Common myeloid progenitor, CD34-positive (primary cell): ENCODE data around the gene SLC35G3.

Experiments
- CTCF ChIA-PET: fragments of 350-600 bp; sonication (Branson Sonifier 250); formaldehyde crosslinking; loops from one replicate; lab custom pipeline; 2021; ENCODE audit warnings: antibody characterized with exemption; lab: Charles Lee
- POLR2A ChIA-PET: fragments of 350-600 bp; sonication (Branson Sonifier 250); formaldehyde crosslinking; loops from one replicate; lab custom pipeline; 2021; ENCODE audit warnings: antibody characterized with exemption; lab: Charles Lee
- DNase-seq, 3 donors: peaks; one replicate each; pipeline versions ENCODE4 v3.0.0 to v3.0.0-alpha.2; 2013
- H3K27ac ChIP-seq, 2 experiments: 1 replicate in 1 of 2; 2 replicates in 1 of 2; pipeline ENCODE4 v1.7.0; 2013; ENCODE audit warnings: inconsistent platforms in 2 of 2, low read length in 2 of 2, mild to moderate bottlenecking in 2 of 2, low read depth in 1 of 2, moderate library complexity in 1 of 2; ENCODE audit not compliant: severe bottlenecking in 2 of 2, insufficient read depth in 1 of 2, poor library complexity in 1 of 2
- H3K27me3 ChIP-seq, 5 experiments: replicated peaks in 2 of 5; 1 replicate in 3 of 5; 2 replicates in 2 of 5; pipeline versions ENCODE4 v1.6.1 to v1.7.0; 2013; ENCODE audit warnings: low read length in 4 of 5, mild to moderate bottlenecking in 2 of 5, moderate library complexity in 2 of 5, inconsistent platforms in 1 of 5; ENCODE audit not compliant: insufficient read depth in 5 of 5, control insufficient read depth in 4 of 5
- H3K36me3 ChIP-seq, 4 experiments: 1 replicate in 2 of 4; 2 replicates in 2 of 4; pipeline versions ENCODE4 v1.6.1 to v1.7.0; 2013; ENCODE audit warnings: low read length in 3 of 4, control low read depth in 1 of 4, mild to moderate bottlenecking in 1 of 4; ENCODE audit not compliant: control insufficient read depth in 4 of 4, insufficient read depth in 4 of 4
- H3K4me1 ChIP-seq, 4 experiments: 1 replicate in 3 of 4; 2 replicates in 1 of 4; pipeline versions ENCODE4 v1.6.1 to v1.7.1; 2013; ENCODE audit warnings: low read length in 3 of 4, mild to moderate bottlenecking in 3 of 4, control low read depth in 1 of 4, inconsistent platforms in 1 of 4, moderate library complexity in 1 of 4; ENCODE audit not compliant: control insufficient read depth in 4 of 4, insufficient read depth in 4 of 4; ENCODE audit errors: control extremely low read depth in 1 of 4
- H3K4me3 ChIP-seq, 7 experiments: 1 replicate in 4 of 7; 2 replicates in 3 of 7; pipeline versions ENCODE4 v1.5.1 to v1.7.0; 2013; ENCODE audit warnings: mild to moderate bottlenecking in 7 of 7, low read length in 6 of 7, moderate library complexity in 6 of 7, inconsistent platforms in 2 of 7, low read depth in 2 of 7, control low read depth in 1 of 7; ENCODE audit not compliant: insufficient read depth in 4 of 7, control insufficient read depth in 1 of 7; ENCODE audit errors: extremely low read depth in 1 of 7
- H3K9me3 ChIP-seq, 5 experiments: 1 replicate in 4 of 5; 2 replicates in 1 of 5; pipeline versions ENCODE4 v1.6.1 to v1.7.1; 2013; ENCODE audit warnings: low read length in 4 of 5, mild to moderate bottlenecking in 2 of 5, inconsistent platforms in 1 of 5, low read depth in 1 of 5, moderate library complexity in 1 of 5; ENCODE audit not compliant: control insufficient read depth in 4 of 5, insufficient read depth in 2 of 5; ENCODE audit errors: control extremely low read depth in 1 of 5
- WGBS: methylation state at CpG from one replicate; pipeline ENCODE4 v1.1.5; 2013; ENCODE audit not compliant: insufficient coverage; 5-methylcytosine and 5-hydroxymethylcytosine counted together

SLC35G3 gene

GRCh38 chr17:35169835-35170363 is 24.3 kb downstream of the SLC35G3 start:
- WGBS, result 98% methylated on average over 12 of the region's 17 CpGs
- POLR2A ChIA-PET, result no interaction called here

GRCh38 chr17:35167666-35168065 is 26.5 kb downstream of the SLC35G3 start:
- Histone ChIP-seq H3K27me3 (peaks cover 0 to 5% (median 0%) of the 10 kb centered on the region in 5 experiments), H3K9me3 (no peaks in the 10 kb centered on the region), H3K27ac (no peak overlapping the region), H3K36me3 (no peaks in the 10 kb centered on the region), H3K4me3 (no peak overlapping the region), H3K4me1 (peaks cover 0 to 4% (median 0%) of the 10 kb centered on the region in 4 experiments)
- ChIA-PET CTCF (interaction anchor here (0.7 to 2.1 kb wide), 5 partner anchors 13 to 675 kb away, joined by 3 to 8 read pairs (median 3); no protein-coding TSS in a partner anchor), POLR2A (no interaction called here)
- DNase-seq, result no peak
- 100% methylated on average over 1 of the region's 1 CpG for WGBS

More at GRCh38 chr17:35169835-35170363, 24.3 kb downstream of the SLC35G3 start:
- H3K27me3 ChIP-seq, result peaks cover 0 to 6% (median 0%) of the 10 kb centered on the region in 5 experiments
- H3K9me3 ChIP-seq, result no peaks in the 10 kb centered on the region
- no peak overlapping the region for H3K4me3 ChIP-seq
- CTCF ChIA-PET, result interaction anchor here (1.2 to 2.6 kb wide), 6 partner anchors 143 to 370 kb away, joined by 3 to 17 read pairs (median 8); partner anchors contain the start of gene SLFN12L
- H3K27ac ChIP-seq, result no peak overlapping the region
- no peaks in the 10 kb centered on the region for H3K4me1 ChIP-seq
- no peak for DNase-seq
- no peaks in the 10 kb centered on the region for H3K36me3 ChIP-seq

- 97% methylated on average over 3 of the region's 3 CpGs for WGBS
- ChIA-PET CTCF (interaction anchor here (1.1 to 2.1 kb wide), 5 partner anchors 12 to 676 kb away, joined by 3 to 8 read pairs (median 4); no protein-coding TSS in a partner anchor), POLR2A (no interaction called here)
- no peak for DNase-seq
- H3K36me3 ChIP-seq, result no peaks in the 10 kb centered on the region
- peaks cover 0 to 7% (median 1%) of the 10 kb centered on the region in 4 experiments for H3K4me1 ChIP-seq
- no peak overlapping the region for H3K27ac ChIP-seq
- peaks cover 0 to 4% (median 0%) of the 10 kb centered on the region in 5 experiments for H3K27me3 ChIP-seq
- H3K9me3 ChIP-seq, result no peaks in the 10 kb centered on the region
- no peak overlapping the region for H3K4me3 ChIP-seq
Observed at GRCh38 chr17:35167046-35167445, 27.1 kb downstream of the SLC35G3 start.

- H3K4me3 ChIP-seq, result no peak overlapping the region
- no peaks in the 10 kb centered on the region for H3K36me3 ChIP-seq
- H3K4me1 ChIP-seq, result peaks cover 0 to 13% (median 6%) of the 10 kb centered on the region in 4 experiments
- ChIA-PET CTCF (interaction anchor here (1.6 to 2.1 kb wide), 2 partner anchors 368 to 370 kb away, joined by 8 read pairs; no protein-coding TSS in a partner anchor), POLR2A (no interaction called here)
- WGBS, result 95% methylated on average over 3 of the region's 5 CpGs
- peaks cover 0 to 4% (median 0%) of the 10 kb centered on the region in 5 experiments for H3K27me3 ChIP-seq
- H3K9me3 ChIP-seq, result no peaks in the 10 kb centered on the region
- no peak for DNase-seq
- H3K27ac ChIP-seq, result no peak overlapping the region
Observed at GRCh38 chr17:35166526-35166925, 27.7 kb downstream of the SLC35G3 start.

GRCh38 chr17:35164716-35165115 is 29.5 kb downstream of the SLC35G3 start:
- DNase-seq, result no peak
- ChIA-PET CTCF (interaction anchor here (2.6 kb wide), 1 partner anchor 369 kb away, joined by 7 read pairs; no protein-coding TSS in a partner anchor), POLR2A (no interaction called here)
- WGBS, result 100% methylated on average over 4 of the region's 5 CpGs
- Histone ChIP-seq H3K4me1 (peaks cover 0 to 19% (median 13%) of the 10 kb centered on the region in 4 experiments), H3K4me3 (no peak overlapping the region), H3K36me3 (no peaks in the 10 kb centered on the region), H3K27me3 (peaks cover 0 to 3% (median 0%) of the 10 kb centered on the region in 5 experiments), H3K27ac (no peak overlapping the region), H3K9me3 (no peaks in the 10 kb centered on the region)

- WGBS, result 94% methylated on average over 7 of the region's 7 CpGs
- peaks cover 0 to 3% (median 0%) of the 10 kb centered on the region in 5 experiments for H3K27me3 ChIP-seq
- POLR2A ChIA-PET, result no interaction called here
- no peaks in the 10 kb centered on the region for H3K9me3 ChIP-seq
- no peak overlapping the region for H3K27ac ChIP-seq
- CTCF ChIA-PET, result interaction anchor here (2.6 kb wide), 1 partner anchor 370 kb away, joined by 7 read pairs; no protein-coding TSS in a partner anchor
- H3K36me3 ChIP-seq, result no peaks in the 10 kb centered on the region
- peaks cover 0 to 19% (median 13%) of the 10 kb centered on the region in 4 experiments for H3K4me1 ChIP-seq
- no peak for DNase-seq
- no peak overlapping the region for H3K4me3 ChIP-seq
Observed at GRCh38 chr17:35163886-35164285, 30.3 kb downstream of the SLC35G3 start.

- Histone ChIP-seq H3K9me3 (no peaks in the 10 kb centered on the region), H3K4me3 (no peak overlapping the region), H3K4me1 (peaks cover 0 to 19% (median 13%) of the 10 kb centered on the region in 4 experiments), H3K36me3 (no peaks in the 10 kb centered on the region), H3K27me3 (peaks cover 0 to under 1% (median 0%) of the 10 kb centered on the region in 5 experiments), H3K27ac (no peak overlapping the region)
- ChIA-PET POLR2A (no interaction called here), CTCF (interaction anchor here (0.7 to 2.6 kb wide), 4 partner anchors 8 to 371 kb away, joined by 3 to 7 read pairs (median 3); no protein-coding TSS in a partner anchor)
- 92% methylated on average over 3 of the region's 4 CpGs for WGBS
- DNase-seq, result no peak
Observed at GRCh38 chr17:35162755-35163154, 31.4 kb downstream of the SLC35G3 start.
